Measurements from ENCODE around the gene TMEM59. TPM values are rescaled to one million over a fixed set of nuclear protein-coding genes. Genes with fewer than 3 reads are reported as not detected.
"Not testable (repeated sequence)": the region's sequence is repeated elsewhere in the genome, so short reads cannot be mapped to it uniquely, and the experiment has no call there.

TMEM59 gene
- total RNA-seq: 100 to 1,000 TPM; 231 to 408 (median 355) TPM

- no peak for TF ChIP-seq CTCF (IDR thresholded peaks at IDR 0.05)
- peak; percentile 98 for ATAC-seq (ENCODE audit: low FRiP score)
- peak; percentile 84 for DNase-seq (ENCODE audit: low spot score)
Observed at GRCh38 chr1:54052934-54053744, at the start of gene TMEM59, which contains the start of gene TCEANC2. Gene TMEM59 (minus strand): TSS chr1:54053204. CDS start chr1:54053188, 16 bp downstream. Gene TCEANC2 (plus strand): TSS chr1:54053608. CDS start chr1:54054423, 815 bp downstream.

- DNase-seq (ENCODE audit: low spot score) (no peak), ATAC-seq (ENCODE audit: low FRiP score) (no peak)
- no peak for TF ChIP-seq CTCF (IDR thresholded peaks at IDR 0.05)
Observed at GRCh38 chr1:54100500-54100899, 47.5 kb upstream of the TMEM59 start.

GRCh38 chr1:54099061-54099610 is 46.1 kb upstream of the TMEM59 start:
- no peak for ATAC-seq (ENCODE audit: low FRiP score)
- no peak for DNase-seq (ENCODE audit: low spot score)
- TF ChIP-seq CTCF (IDR thresholded peaks at IDR 0.05): no peak

GRCh38 chr1:54096877-54097240 is 43.9 kb upstream of the TMEM59 start:
- no peak for ATAC-seq (ENCODE audit: low FRiP score)
- no peak for DNase-seq (ENCODE audit: low spot score)
- no peak for TF ChIP-seq CTCF (IDR thresholded peaks at IDR 0.05)

GRCh38 chr1:54096227-54096876 is 43.3 kb upstream of the TMEM59 start:
- ATAC-seq (ENCODE audit: low FRiP score) (no peak), DNase-seq (ENCODE audit: low spot score) (no peak)
- no peak for TF ChIP-seq CTCF (IDR thresholded peaks at IDR 0.05)

GRCh38 chr1:54095546-54096226 is 42.7 kb upstream of the TMEM59 start:
- ATAC-seq (ENCODE audit: low FRiP score): no peak

GRCh38 chr1:54094730-54095105 is 41.7 kb upstream of the TMEM59 start:
- not testable (repeated sequence) for ATAC-seq (ENCODE audit: low FRiP score); DNase-seq (ENCODE audit: low spot score)

More at GRCh38 chr1:54095546-54096226, 42.7 kb upstream of the TMEM59 start:
- DNase-seq (ENCODE audit: low spot score): no peak
- no peak for TF ChIP-seq CTCF (IDR thresholded peaks at IDR 0.05)

Measured in omental fat pad (tissue), 4 donors.